ENCODE results near the gene CCDC188. TPM values are rescaled to one million over a fixed set of nuclear protein-coding genes. Genes with fewer than 3 reads are reported as not detected.

CCDC188 gene
- total RNA-seq, 1 experiment from 2014 or later, result not detected

DNA sequence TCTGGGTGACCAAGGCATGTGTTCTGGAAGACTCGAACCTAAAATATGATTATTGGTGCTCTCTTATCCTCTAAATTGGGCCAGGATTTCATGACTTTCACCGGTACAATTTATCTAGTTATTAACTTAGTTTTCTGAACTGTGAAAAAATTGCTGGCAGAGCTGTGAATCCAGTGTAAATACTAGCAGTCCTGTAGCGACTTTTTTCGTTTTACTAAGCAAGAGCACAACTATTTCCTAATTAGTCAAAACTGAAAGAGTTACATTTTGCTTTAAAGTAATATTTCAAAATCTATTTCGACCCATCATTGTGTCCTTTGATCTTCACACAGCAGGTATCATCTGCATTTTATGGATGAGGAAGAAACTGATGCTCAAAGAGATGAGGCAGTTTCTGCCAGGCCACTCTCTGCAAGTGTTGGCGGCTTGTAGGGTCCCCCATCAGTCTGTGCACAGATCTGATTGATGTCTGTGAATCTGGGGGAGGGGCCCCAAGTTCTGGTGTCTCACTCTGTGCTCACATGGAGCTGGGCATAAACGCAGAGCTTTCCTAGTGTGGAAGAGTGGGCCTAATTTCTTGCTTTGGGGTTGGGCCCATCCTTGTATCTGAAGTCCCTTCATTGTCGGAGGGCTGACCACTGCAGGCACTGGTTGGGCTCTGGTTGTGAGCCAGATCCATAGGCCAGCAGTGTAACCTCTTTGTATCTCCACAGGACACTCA is 32.4 kb downstream of the CCDC188 start:
- Mint-ChIP-seq H3K9me3 (no peaks in the 10 kb centered on the region), H3K27me3 (ENCODE audit: low read depth) (no peaks in the 10 kb centered on the region), H3K36me3 (ENCODE audit: insufficient read depth in 1 of 3, low read depth in 3 of 3) (peaks cover 47 to 67% (median 65%) of the 10 kb centered on the region in 3 experiments), H3K4me1 (peaks cover 12 to 19% of the 10 kb centered on the region in 2 experiments), H3K27ac (peak overlapping the region; percentile 88 to 96 (median 95); a peak in 6 of 7 replicates), H3K4me3 (peak overlapping the region; percentile 92 to 94)
- Histone ChIP-seq H2BK15ac (ENCODE audit: low read depth, low read length) (no peak overlapping the region), H3K14ac (ENCODE audit: insufficient read depth, low read length) (peak overlapping the region; percentile 95; the same call in 1 of the 2 replicates), H3K23me2 (ENCODE audit: insufficient read length, low read depth, low read length, poor library complexity, severe bottlenecking) (peaks cover 8% of the 10 kb centered on the region), H3K9ac (ENCODE audit: extremely low read depth, insufficient read length, low read length) (peak overlapping the region; percentile 100), H2AFZ (ENCODE audit: low read length) (no peak overlapping the region), H3K4me2 (ENCODE audit: insufficient read depth, insufficient read length, low read length) (peak overlapping the region; percentile 74), H3T11ph (ENCODE audit: low read length) (no peak overlapping the region), H2BK12ac (ENCODE audit: insufficient read length, low read depth, low read length) (no peak overlapping the region), H3K4ac (ENCODE audit: low read depth, low read length) (no peak overlapping the region; the same call in 1 of the 2 replicates), H3K27me3 (ENCODE audit: insufficient read depth, low read length) (no peaks in the 10 kb centered on the region), H4K5ac (ENCODE audit: insufficient read length, low read depth, low read length) (no peak overlapping the region), H4K91ac (ENCODE audit: insufficient read length, low read depth, low read length) (no peak overlapping the region), H3K9me3 (ENCODE audit: control insufficient read depth, low read depth, low read length) (no peaks in the 10 kb centered on the region), H3K56ac (ENCODE audit: insufficient read length, low read depth, low read length) (no peak overlapping the region), H3K27ac (ENCODE audit: insufficient read length, low read depth, low read length) (no peak overlapping the region), H3K79me2 (ENCODE audit: insufficient read depth, low read length) (peaks cover 43% of the 10 kb centered on the region), H2BK120ac (ENCODE audit: low read depth, low read length, poor library complexity, severe bottlenecking) (no peak overlapping the region), H2AK5ac (ENCODE audit: insufficient read length, low read length) (no peak overlapping the region), H4K20me1 (ENCODE audit: control insufficient read depth, insufficient read depth, insufficient read length) (no peaks in the 10 kb centered on the region), H3K4me1 (ENCODE audit: insufficient read depth, low read length) (no peaks in the 10 kb centered on the region), H2BK5ac (ENCODE audit: insufficient read length, low read length) (no peak overlapping the region), H4K8ac (replicated peaks; ENCODE audit: insufficient read length, low read depth, low read length) (no peak overlapping the region), H3K23ac (ENCODE audit: insufficient read length, low read depth, low read length) (no peak overlapping the region), H3K18ac (ENCODE audit: insufficient read length, low read depth, low read length) (peak overlapping the region; percentile 89), H2BK20ac (ENCODE audit: low read depth, low read length, poor library complexity, severe bottlenecking) (no peak overlapping the region), H3K79me1 (ENCODE audit: insufficient read depth, low read depth, low read length, poor library complexity, severe bottlenecking) (peaks cover 14% of the 10 kb centered on the region)
- TF ChIP-seq, protein P1, sequence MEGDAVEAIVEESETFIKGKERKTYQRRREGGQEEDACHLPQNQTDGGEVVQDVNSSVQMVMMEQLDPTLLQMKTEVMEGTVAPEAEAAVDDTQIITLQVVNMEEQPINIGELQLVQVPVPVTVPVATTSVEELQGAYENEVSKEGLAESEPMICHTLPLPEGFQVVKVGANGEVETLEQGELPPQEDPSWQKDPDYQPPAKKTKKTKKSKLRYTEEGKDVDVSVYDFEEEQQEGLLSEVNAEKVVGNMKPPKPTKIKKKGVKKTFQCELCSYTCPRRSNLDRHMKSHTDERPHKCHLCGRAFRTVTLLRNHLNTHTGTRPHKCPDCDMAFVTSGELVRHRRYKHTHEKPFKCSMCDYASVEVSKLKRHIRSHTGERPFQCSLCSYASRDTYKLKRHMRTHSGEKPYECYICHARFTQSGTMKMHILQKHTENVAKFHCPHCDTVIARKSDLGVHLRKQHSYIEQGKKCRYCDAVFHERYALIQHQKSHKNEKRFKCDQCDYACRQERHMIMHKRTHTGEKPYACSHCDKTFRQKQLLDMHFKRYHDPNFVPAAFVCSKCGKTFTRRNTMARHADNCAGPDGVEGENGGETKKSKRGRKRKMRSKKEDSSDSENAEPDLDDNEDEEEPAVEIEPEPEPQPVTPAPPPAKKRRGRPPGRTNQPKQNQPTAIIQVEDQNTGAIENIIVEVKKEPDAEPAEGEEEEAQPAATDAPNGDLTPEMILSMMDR (conservative IDR thresholded peaks at IDR 0.05), result no peak
- no peak for DNase-seq
- no CpG with 5 or more reads among the region's 8 CpGs for WGBS (ENCODE audit: extremely low coverage, insufficient read length, low lambda C conversion rate)

Measured in H9 (cell line).